ENCODE results near the gene IL18R1. TPM values are rescaled to one million over a fixed set of nuclear protein-coding genes. Genes with fewer than 3 reads are reported as not detected.

IL18R1 gene
- total RNA-seq, 4 donors from 2014 or later = 1.6 to 3.6 (median 2.6) TPM

DNA sequence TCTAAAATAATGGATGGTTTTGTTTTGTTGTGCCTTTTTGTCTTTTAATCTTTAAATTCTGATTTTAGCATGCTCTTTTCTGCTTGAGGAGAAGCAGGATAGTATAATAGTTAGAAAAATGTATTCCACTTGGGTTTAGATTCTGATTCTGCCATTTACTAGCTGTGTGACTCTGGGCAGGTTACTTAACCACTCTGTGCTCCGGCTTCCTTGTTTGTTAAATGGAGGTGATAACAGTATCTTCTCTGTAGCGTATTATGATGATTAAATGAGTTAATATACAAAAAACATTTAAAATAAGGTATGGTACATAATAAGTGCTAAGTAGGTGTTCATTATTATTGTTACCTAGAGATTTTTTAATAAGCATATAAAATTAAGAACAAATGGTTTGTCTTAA is 40.4 kb downstream of the IL18R1 start:
- TF ChIP-seq POLR2A (IDR thresholded peaks at IDR 0.05) (no peak), CTCF (IDR thresholded peaks at IDR 0.05) (no peak)
- DNase-seq (ENCODE audit: low spot score in 2 of 2) = no peak
- no peak overlapping the region for H3K4me3 ChIP-seq (ENCODE audit: low read depth, poor library complexity, severe bottlenecking)
- 62 to 72% methylated on average over 2 of the region's 2 CpGs for WGBS, 2 donors
- intact Hi-C loops (cut with DNase I; ENCODE audit: low total_unique reads) = no loop called here

- WGBS, 2 donors = 68 to 80% methylated on average over 6 of the region's 6 CpGs
- no peak overlapping the region for H3K4me3 ChIP-seq (ENCODE audit: low read depth, poor library complexity, severe bottlenecking)
- TF ChIP-seq CTCF (IDR thresholded peaks at IDR 0.05) = no peak
- no peak for TF ChIP-seq POLR2A (IDR thresholded peaks at IDR 0.05)
- DNase-seq (ENCODE audit: low spot score in 2 of 2) = no peak
- intact Hi-C loops (cut with DNase I; ENCODE audit: low total_unique reads) = no loop called here
These were observed 41.6 kb downstream of the IL18R1 start for GRCh38 chr2:102397209-102397608.

GRCh38 chr2:102399499-102400141 is 44.0 kb downstream of the IL18R1 start:
- WGBS, 2 donors = 78 to 89% methylated on average over 7 of the region's 7 CpGs

DNA sequence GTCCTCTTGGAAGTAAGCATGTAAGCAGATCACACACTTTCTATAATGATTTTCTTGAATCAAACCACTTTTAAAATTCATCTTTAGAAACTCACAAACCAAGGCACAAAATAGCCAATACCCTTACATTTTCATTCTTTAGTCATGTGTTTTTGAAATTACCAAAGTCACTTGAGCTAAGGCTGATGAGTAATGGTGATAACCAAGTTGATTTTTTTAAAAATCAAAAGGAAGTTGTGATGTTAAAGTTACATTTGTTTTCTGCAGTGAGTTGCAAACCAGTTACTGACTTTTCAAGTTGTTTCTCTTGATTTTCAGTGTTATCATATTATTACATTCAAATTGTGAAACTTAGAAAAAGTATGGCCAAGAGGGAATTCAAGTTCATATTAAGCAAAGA is 45.9 kb downstream of the IL18R1 start:
- TF ChIP-seq POLR2A (IDR thresholded peaks at IDR 0.05) (no peak), CTCF (IDR thresholded peaks at IDR 0.05) (no peak)
- H3K4me3 ChIP-seq (ENCODE audit: low read depth, poor library complexity, severe bottlenecking) = no peak overlapping the region
- intact Hi-C loops (cut with DNase I; ENCODE audit: low total_unique reads) = no loop called here
- no peak for DNase-seq (ENCODE audit: low spot score in 2 of 2)

More at GRCh38 chr2:102399499-102400141, 44.0 kb downstream of the IL18R1 start:
- H3K4me3 ChIP-seq (ENCODE audit: low read depth, poor library complexity, severe bottlenecking) = no peak overlapping the region
- intact Hi-C loops (cut with DNase I; ENCODE audit: low total_unique reads) = no loop called here
- DNase-seq (ENCODE audit: low spot score in 2 of 2) = no peak
- no peak for TF ChIP-seq POLR2A (IDR thresholded peaks at IDR 0.05)
- TF ChIP-seq CTCF (IDR thresholded peaks at IDR 0.05) = no peak

GRCh38 chr2:102401865-102402264 is 46.3 kb downstream of the IL18R1 start:
- H3K4me3 ChIP-seq (ENCODE audit: low read depth, poor library complexity, severe bottlenecking) = no peak overlapping the region
- no peak for DNase-seq (ENCODE audit: low spot score in 2 of 2)
- TF ChIP-seq CTCF (IDR thresholded peaks at IDR 0.05) (no peak), POLR2A (IDR thresholded peaks at IDR 0.05) (no peak)
- intact Hi-C loops (cut with DNase I; ENCODE audit: low total_unique reads) = no loop called here
- WGBS, 2 donors = 69 to 80% methylated on average over 2 of the region's 2 CpGs

DNA sequence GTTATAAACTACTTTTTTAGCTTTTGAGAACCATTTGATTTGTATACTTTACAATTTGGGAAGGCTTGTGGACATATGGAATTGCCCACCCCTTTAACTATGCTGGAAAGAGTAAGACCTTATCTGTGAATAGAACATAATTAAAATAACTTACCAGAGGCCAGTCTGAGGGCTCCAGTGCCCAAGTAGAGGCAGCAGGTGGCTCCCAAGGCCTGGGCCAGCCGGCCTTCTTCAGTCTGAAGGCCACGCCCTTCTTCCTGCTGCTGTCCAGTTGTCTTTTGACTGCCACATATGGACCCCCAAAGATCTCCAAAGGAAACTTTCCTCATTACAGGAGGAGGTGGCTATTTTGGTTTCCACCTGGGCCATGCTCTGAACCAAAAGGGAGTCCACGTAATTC is 55.4 kb downstream of the IL18R1 start:
- intact Hi-C loops (cut with DNase I; ENCODE audit: low total_unique reads) = no loop called here
- no peak for TF ChIP-seq CTCF (IDR thresholded peaks at IDR 0.05)
- TF ChIP-seq POLR2A (IDR thresholded peaks at IDR 0.05) = no peak
- DNase-seq (ENCODE audit: low spot score in 2 of 2) = no peak
- WGBS, 2 donors = 91 to 98% methylated on average over 3 of the region's 3 CpGs
- no peak overlapping the region for H3K4me3 ChIP-seq (ENCODE audit: low read depth, poor library complexity, severe bottlenecking)
